ENCODE results near the gene SPATA6. TPM values are rescaled to one million over a fixed set of nuclear protein-coding genes. Genes with fewer than 3 reads are reported as not detected.
"Not testable (repeated sequence)": the region's sequence is repeated elsewhere in the genome, so short reads cannot be mapped to it uniquely, and the experiment has no call there.

SPATA6 gene
- total RNA-seq, 1 donor from 2014 or later, result 4.2 TPM

GRCh38 chr1:48448932-48449331 lies 23.1 kb downstream of the SPATA6 start:
- Histone ChIP-seq H3K36me3 (peaks cover 0 to 7% of the 10 kb centered on the region in 2 donors), H3K4me3 (no peak overlapping the region), H3K27me3 (no peaks in the 10 kb centered on the region), H3K4me1 (no peaks in the 10 kb centered on the region), H3K9me3 (no peaks in the 10 kb centered on the region), H3K27ac (no peak overlapping the region)
- DNase-seq (ENCODE audit: low spot score in 2 of 2), result no peak
- intact Hi-C loops (cut with DNase I), result no loop called here
- no peak for TF ChIP-seq CTCF (IDR thresholded peaks at IDR 0.05)

DNA sequence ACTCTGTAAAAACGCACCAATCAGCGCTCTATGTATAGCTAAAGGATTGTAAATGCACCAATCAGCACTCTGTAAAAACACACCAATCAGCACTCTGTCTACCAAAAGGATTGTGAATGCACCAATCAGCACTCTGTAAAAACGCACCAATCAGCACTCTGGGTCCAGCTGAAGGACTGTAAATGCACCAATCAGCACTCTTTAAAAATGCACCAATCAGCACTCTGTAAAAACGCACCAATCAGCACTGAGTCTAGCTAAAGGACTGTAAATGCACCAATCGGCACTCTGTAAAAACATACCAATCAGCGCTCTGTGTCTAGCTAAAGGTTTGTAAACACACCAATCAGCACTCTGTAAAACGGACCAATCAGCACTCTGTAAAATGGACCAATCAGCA lies 27.8 kb downstream of the SPATA6 start:
- H3K36me3 ChIP-seq; H3K4me3 ChIP-seq; H3K27me3 ChIP-seq; H3K27ac ChIP-seq; H3K9me3 ChIP-seq; H3K4me1 ChIP-seq; DNase-seq (ENCODE audit: low spot score in 2 of 2); intact Hi-C loops (cut with DNase I): not testable (repeated sequence)

DNA sequence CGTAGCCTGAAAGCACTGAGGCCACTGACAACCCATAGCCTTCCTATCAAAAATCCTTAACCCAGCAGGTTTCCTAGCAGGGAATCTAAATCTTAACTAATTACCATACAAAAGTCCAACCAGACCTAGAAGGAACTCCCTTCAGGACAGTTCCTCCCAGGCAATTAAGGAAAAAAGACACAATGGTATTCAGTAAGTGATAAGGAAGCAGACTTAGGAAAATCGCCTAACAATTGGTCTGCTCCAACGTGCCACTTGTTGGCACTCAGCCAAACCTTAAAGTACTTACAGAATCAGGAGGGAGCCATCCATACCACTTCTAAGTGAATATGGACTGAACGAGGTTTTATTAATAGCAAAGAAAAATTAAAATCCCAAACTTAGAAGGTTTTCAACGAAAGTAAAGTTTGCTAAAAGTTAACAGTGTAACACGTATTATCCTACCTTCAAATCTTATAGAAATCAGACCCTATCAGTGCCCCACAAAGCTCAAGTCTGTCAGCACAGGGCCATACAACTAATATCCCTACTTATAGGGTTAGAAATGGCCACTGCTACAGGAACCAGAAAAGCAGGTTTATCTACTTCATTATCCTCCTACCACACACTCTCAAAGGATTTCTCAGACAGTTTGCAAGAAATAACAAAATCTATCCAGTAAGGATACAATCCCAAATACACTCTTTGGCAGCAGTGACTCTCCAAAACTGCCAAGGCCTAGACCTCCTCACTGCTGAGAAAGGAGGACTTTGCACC lies 29.0 kb downstream of the SPATA6 start:
- Histone ChIP-seq H3K27ac (no peak overlapping the region), H3K9me3 (no peaks in the 10 kb centered on the region), H3K4me1 (no peaks in the 10 kb centered on the region), H3K27me3 (no peaks in the 10 kb centered on the region), H3K4me3 (no peak overlapping the region), H3K36me3 (peaks cover 0 to 7% of the 10 kb centered on the region in 2 donors)
- no peak for DNase-seq (ENCODE audit: low spot score in 2 of 2)
- TF ChIP-seq CTCF (IDR thresholded peaks at IDR 0.05), result no peak
- intact Hi-C loops (cut with DNase I), result no loop called here

GRCh38 chr1:48440786-48441185 lies 31.2 kb downstream of the SPATA6 start:
- intact Hi-C loops (cut with DNase I); H3K36me3 ChIP-seq; H3K9me3 ChIP-seq; H3K27ac ChIP-seq; H3K4me3 ChIP-seq; H3K27me3 ChIP-seq; H3K4me1 ChIP-seq; DNase-seq (ENCODE audit: low spot score in 2 of 2): not testable (repeated sequence)

DNA sequence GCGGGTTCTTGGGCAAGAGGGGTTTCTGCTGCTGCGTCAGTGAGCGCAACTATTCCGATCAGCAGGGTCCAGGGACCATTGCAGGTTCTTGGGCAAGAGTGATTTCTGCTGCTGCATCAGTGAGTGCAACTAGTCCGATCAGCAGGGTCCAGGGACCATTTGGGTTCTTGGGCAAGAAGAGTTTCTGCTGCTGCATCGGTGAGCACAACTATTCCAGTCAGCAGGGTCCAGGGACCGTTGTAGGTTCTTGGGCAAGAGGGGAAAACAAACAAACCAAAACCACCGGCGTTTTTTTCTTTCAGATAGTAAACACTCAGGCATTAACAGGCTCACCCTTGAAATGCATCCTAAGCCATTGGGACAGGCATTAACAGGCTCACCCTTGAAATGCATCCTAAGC lies 32.6 kb downstream of the SPATA6 start:
- H3K27me3 ChIP-seq, result no peaks in the 10 kb centered on the region
- no peak for TF ChIP-seq CTCF (IDR thresholded peaks at IDR 0.05)
- no peak overlapping the region for H3K4me3 ChIP-seq
- no peak overlapping the region for H3K27ac ChIP-seq
- DNase-seq (ENCODE audit: low spot score in 2 of 2), result no peak
- H3K36me3 ChIP-seq, result peaks cover 0 to 4% of the 10 kb centered on the region in 2 donors
- no peaks in the 10 kb centered on the region for H3K4me1 ChIP-seq
- intact Hi-C loops (cut with DNase I), result no loop called here
- no peaks in the 10 kb centered on the region for H3K9me3 ChIP-seq

DNA sequence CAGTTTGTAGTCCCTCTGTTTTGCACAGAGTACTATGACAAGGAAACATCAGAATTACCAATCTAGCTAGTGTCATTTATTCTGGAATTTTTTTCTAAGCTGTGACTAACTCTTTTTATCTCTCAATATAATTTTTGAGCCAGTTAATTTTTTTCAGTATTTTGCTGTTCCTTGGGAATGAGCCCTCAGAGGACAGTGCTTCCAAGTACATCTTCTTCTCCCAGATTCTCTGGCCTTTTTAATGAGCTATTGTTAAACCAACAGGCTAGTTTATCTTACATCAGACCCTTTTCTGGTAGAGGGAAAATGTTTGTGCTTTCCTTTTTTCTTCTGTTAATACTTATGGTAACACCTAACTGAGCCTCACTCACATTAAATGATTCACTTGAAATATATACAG lies 34.6 kb downstream of the SPATA6 start:
- H3K36me3 ChIP-seq; H3K4me3 ChIP-seq; H3K9me3 ChIP-seq; DNase-seq (ENCODE audit: low spot score in 2 of 2); intact Hi-C loops (cut with DNase I); H3K27ac ChIP-seq; H3K4me1 ChIP-seq; H3K27me3 ChIP-seq: not testable (repeated sequence)

- H3K9me3 ChIP-seq; H3K27me3 ChIP-seq; H3K4me3 ChIP-seq; H3K27ac ChIP-seq; intact Hi-C loops (cut with DNase I); H3K36me3 ChIP-seq; DNase-seq (ENCODE audit: low spot score in 2 of 2); H3K4me1 ChIP-seq: not testable (repeated sequence)
These were observed 36.5 kb downstream of the SPATA6 start for GRCh38 chr1:48435312-48436002.

All from ascending aorta (tissue), 2 donors.